Measurements from ENCODE around the gene ACSM5.
"Not testable (repeated sequence)": the region's sequence is repeated elsewhere in the genome, so short reads cannot be mapped to it uniquely, and the experiment has no call there.

ACSM5 gene

DNA sequence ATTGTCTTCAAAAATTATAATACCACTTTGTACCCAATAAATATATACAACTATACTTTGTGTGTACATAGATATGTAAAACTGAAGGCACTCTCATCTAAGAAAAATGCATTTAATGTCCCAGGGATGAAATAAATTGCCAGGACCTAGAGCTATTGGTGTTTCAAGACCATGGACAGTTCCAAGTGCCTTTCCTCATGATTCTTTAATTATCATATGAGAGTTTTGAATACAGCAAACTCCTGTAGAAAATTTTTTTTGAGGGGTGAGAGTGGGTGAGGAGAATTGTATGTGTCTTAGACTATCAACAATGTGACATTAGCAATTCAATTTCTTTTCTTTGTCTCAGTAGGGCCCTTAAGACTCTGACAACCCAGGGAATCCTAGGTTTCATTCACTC is 59.6 kb downstream of the ACSM5 start:
- not testable (repeated sequence) for H3K27ac Mint-ChIP-seq, H3K4me1 Mint-ChIP-seq, H3K4me3 Mint-ChIP-seq, H3K27me3 Mint-ChIP-seq, ATAC-seq, DNase-seq
- peaks cover 7 to 24% of the 10 kb centered on the region in 2 donors for H3K9me3 Mint-ChIP-seq

DNA sequence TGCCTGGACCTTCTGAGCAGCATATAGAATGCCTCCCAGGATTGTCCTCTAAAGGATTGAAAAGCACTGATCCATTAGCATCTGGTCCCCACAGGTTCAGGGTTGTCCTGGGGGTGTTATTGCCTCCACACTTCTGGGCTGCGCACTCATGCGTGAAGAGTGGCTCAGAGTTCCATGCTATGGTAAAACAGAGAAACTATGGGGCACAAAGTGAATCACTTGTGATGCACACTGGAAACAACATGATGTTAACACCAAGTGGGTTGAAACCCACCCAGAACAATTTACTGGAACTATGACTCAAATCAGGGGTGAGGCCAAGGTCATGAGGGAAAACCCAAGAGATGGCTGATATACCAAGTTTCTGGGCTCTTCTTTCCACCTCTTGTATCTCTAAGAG is 60.6 kb downstream of the ACSM5 start:
- H3K27ac Mint-ChIP-seq, H3K4me3 Mint-ChIP-seq, DNase-seq, ATAC-seq, H3K4me1 Mint-ChIP-seq, H3K27me3 Mint-ChIP-seq: not testable (repeated sequence)
- peaks cover 7 to 16% of the 10 kb centered on the region in 2 donors for H3K9me3 Mint-ChIP-seq

DNA sequence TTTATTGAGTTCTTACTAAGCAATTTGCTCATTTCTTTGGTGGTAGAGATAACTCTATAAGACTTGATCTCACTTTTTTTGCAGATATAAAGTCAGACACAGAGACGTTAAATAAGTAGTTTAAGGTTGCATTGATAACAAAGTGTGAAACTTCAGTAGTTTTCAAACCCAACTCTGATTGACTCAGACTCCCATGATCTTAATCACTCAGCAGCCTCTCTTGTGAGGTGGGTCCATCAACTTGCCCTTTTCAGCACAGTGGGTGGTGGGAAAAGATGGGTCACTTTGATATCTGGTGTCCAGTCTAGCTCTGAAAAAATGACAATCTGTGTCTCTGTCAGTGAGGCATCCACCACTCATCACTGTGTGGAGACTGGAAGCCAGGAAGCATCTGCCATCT is 61.4 kb downstream of the ACSM5 start:
- ATAC-seq, H3K27me3 Mint-ChIP-seq, H3K4me3 Mint-ChIP-seq, H3K27ac Mint-ChIP-seq, DNase-seq, H3K4me1 Mint-ChIP-seq: not testable (repeated sequence)
- H3K9me3 Mint-ChIP-seq = peaks cover 7 to 16% of the 10 kb centered on the region in 2 donors

DNA sequence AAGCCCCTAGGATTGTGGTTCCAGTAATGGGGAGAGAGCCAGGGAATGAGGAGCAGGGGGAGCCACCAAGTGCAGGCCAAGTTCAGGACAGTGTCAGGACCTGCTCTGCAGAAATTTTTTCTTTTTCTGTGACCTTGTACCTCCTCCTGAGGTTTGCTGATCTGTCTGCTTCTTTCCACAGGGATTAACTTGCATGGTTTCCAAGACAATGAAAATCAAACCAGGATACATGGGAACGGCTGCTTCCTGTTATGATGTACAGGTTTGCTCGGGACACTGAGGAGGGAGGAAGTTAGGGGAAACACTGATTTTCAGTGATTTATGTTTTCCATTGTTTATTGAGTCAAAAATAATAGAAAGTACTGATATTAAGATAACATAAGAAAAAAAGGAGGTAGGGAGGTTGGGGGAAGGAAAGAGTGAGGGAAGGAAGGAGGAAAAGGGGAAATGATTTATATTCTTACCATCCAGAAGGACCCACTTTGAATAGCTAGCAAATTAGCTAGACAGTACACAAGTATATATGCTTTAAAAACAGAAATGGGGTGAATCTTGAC is 67.9 kb downstream of the ACSM5 start:
- not testable (repeated sequence) for DNase-seq, ATAC-seq, H3K4me3 Mint-ChIP-seq, H3K4me1 Mint-ChIP-seq, H3K27ac Mint-ChIP-seq, H3K9me3 Mint-ChIP-seq
- peaks cover 17% of the 10 kb centered on the region for H3K27me3 Mint-ChIP-seq

DNA sequence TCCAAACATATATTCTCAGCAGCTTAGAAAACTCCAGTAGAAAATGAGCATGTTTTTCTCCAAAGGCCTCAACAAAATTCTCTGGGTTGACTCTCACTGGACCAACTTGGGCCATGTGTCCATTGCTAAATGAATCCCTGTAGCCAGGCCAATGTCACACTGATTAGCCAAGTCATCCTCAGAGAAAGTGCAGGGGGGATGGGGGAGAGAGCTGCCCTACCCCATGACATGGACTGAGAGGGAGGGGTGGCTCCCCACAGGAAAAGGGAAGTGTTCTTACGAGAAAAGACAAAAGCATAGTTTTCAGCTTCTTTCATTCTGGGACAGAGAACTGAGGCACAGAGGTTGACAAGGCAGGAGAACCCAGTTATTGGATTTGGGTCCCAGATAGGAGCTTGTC is 74.7 kb downstream of the ACSM5 start:
- H3K4me3 Mint-ChIP-seq, ATAC-seq, H3K4me1 Mint-ChIP-seq, H3K9me3 Mint-ChIP-seq, DNase-seq, H3K27ac Mint-ChIP-seq: not testable (repeated sequence)
- peaks cover 23% of the 10 kb centered on the region for H3K27me3 Mint-ChIP-seq

DNA sequence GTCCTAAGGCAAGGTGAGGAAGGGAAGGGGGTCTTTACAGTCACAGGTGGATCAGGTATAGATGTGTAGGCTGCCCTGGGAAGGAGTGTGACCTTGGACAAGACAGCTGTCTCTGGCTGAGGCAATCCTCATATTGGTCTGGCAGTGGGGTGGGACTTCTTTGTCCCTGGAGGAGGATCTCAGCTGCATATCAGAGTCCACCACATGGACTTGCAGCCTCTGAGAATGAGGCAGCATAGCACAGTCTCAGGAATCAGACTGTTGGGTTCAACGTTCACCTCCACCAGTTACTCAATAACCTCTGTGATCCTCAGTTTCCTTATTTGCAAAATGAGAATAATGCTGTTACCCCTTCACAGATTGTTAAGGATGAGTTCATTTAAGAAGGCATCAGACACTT is 75.4 kb downstream of the ACSM5 start:
- ATAC-seq = no peak
- Mint-ChIP-seq H3K27ac (no peak overlapping the region), H3K4me1 (no peaks in the 10 kb centered on the region)

DNA sequence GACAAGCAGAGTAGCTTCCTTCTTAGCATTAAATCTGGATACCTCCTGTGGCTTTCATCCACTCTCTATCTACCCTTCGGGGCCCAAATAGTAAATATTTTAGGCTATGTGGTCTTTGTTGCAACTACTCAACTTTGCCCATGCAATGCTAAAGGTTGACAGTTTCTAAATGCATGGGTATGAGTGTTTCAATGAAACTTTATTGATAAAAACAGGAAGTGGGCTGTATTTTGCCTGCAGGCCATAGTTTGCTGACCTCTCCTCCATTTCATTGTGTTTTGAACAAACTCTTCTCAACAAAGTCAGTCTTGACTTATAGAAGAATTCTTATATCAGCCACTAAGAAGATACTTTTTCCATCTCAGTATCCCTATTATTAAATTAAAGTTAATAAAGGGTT is 76.1 kb downstream of the ACSM5 start:
- H3K4me1 Mint-ChIP-seq = no peaks in the 10 kb centered on the region
- H3K9me3 Mint-ChIP-seq = peaks cover 0 to 4% of the 10 kb centered on the region in 2 donors
- peaks cover 10% of the 10 kb centered on the region for H3K27me3 Mint-ChIP-seq
- H3K4me3 Mint-ChIP-seq = no peak overlapping the region
- no peak for DNase-seq
- H3K27ac Mint-ChIP-seq = no peak overlapping the region
- no peak for ATAC-seq

More for the DNA sequence above, 75.4 kb downstream of the ACSM5 start:
- peaks cover 17% of the 10 kb centered on the region for H3K27me3 Mint-ChIP-seq
- H3K9me3 Mint-ChIP-seq = peaks cover 0 to 4% of the 10 kb centered on the region in 2 donors
- no peak overlapping the region for H3K4me3 Mint-ChIP-seq
- no peak for DNase-seq

Data from stimulated activated naive CD8-positive, alpha-beta T cell treated with anti-CD3 and anti-CD28 coated beads, Interleukin-15, amount 100 ng/mL, for 72 hours (primary cell).